Measurements from ENCODE around the gene CDA. TPM values are rescaled to one million over a fixed set of nuclear protein-coding genes. Genes with fewer than 3 reads are reported as not detected.
"Not testable (repeated sequence)": the region's sequence is repeated elsewhere in the genome, so short reads cannot be mapped to it uniquely, and the experiment has no call there.

CDA gene
- total and polyA plus RNA-seq, 9 of the 15 experiments (the other 6 are each of a cell fraction or from before 2014, with no cell fraction given): not detected

- TF ChIP-seq TEAD2 (tag; IDR thresholded peaks at IDR 0.05) (no peak), RFX5 (IDR thresholded peaks at IDR 0.05; ENCODE audit: low read depth, low read length) (no peak), NR3C1 (CRISPR knock-in tag; IDR thresholded peaks at IDR 0.05) (no peak), NEUROD1 (IDR thresholded peaks at IDR 0.05; ENCODE audit: borderline replicate concordance, low read depth, low read length, partially characterized antibody) (no peak), GTF2E2 (tag; IDR thresholded peaks at IDR 0.05) (no peak)
Measured at GRCh38 chr1:20604678-20605077, 15.8 kb downstream of the CDA start (continued).

GRCh38 chr1:20606801-20607570 is 18.1 kb downstream of the CDA start:
- in situ Hi-C loops (cut with MboI); CTCF ChIA-PET (ENCODE audit: low intra/inter-chr PET ratio); DNase-seq (ENCODE audit: extremely low read depth in 1 of 4, low spot score in 3 of 4); H2AFZ ChIP-seq (ENCODE audit: low read depth, low read length); H3K9me3 ChIP-seq (replicated peaks; ENCODE audit: control insufficient read depth, insufficient read depth, low read depth, low read length); FAIRE-seq; H3K27ac ChIP-seq (ENCODE audit: extremely low read depth, low read depth, low read length); H3K9ac ChIP-seq (ENCODE audit: insufficient read depth in 1 of 2, low read depth in 2 of 2, low read length in 2 of 2); H3K36me3 ChIP-seq (ENCODE audit: control insufficient read depth, insufficient read depth, low read length); H3K4me3 ChIP-seq; H3K79me2 ChIP-seq (ENCODE audit: control insufficient read depth, insufficient read depth, low read length); H4K20me1 ChIP-seq (replicated peaks; ENCODE audit: control insufficient read depth, insufficient read depth, low read length); ATAC-seq; intact Hi-C loops (cut with micrococcal nuclease); H3K9me1 ChIP-seq (ENCODE audit: control insufficient read depth, insufficient read depth, low read length); BruUV-seq (replicated peaks); H3K4me2 ChIP-seq (ENCODE audit: insufficient read depth, low read length); H3K4me1 ChIP-seq (replicated peaks in 1 of 2; ENCODE audit: control insufficient read depth in 2 of 2, insufficient read depth in 2 of 2, low read length in 2 of 2): not testable (repeated sequence)
- POLR2A ChIA-PET: interaction anchor here (1.2 to 1.3 kb wide), 2 partner anchors 11 to 80 kb away, joined by 3 to 6 read pairs; no protein-coding TSS in a partner anchor
- peaks cover 23 to 24% of the 10 kb centered on the region in 2 experiments for H3K27me3 ChIP-seq (ENCODE audit: control insufficient read depth in 2 of 2, insufficient read depth in 2 of 2, low read length in 2 of 2)
- 17% methylated on average over 4 of the region's 7 CpGs for WGBS (ENCODE audit: insufficient coverage, low coverage, missing lambda C conversion rate)
